Measurements from ENCODE around the gene ASPSCR1. TPM values are rescaled to one million over a fixed set of nuclear protein-coding genes. Genes with fewer than 3 reads are reported as not detected.

Gene ASPSCR1
- total and polyA plus RNA-seq, 9 of the 15 experiments (the other 6 are each of a cell fraction or from before 2014, with no cell fraction given), result 0.90 to 36.9 (median 11.6) TPM

DNA sequence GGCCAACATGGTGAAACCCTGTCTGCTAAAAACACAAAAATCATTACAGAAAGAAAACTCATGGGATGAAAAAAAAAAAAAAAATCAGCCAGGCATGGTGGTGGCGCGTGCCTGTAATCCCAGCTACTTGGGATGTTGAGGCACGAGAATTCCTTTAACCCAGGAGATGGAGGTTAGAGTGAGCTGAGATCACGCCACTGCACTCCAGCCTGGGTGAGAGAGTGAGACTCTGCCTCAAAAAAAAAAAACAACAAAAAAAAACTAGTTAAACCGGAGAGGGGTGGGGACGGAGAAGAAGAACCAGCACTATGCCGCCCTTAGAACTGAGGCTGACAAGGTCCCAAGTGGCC lies 9.1 kb upstream of the ASPSCR1 start (continued):
- TF ChIP-seq, protein P1, sequence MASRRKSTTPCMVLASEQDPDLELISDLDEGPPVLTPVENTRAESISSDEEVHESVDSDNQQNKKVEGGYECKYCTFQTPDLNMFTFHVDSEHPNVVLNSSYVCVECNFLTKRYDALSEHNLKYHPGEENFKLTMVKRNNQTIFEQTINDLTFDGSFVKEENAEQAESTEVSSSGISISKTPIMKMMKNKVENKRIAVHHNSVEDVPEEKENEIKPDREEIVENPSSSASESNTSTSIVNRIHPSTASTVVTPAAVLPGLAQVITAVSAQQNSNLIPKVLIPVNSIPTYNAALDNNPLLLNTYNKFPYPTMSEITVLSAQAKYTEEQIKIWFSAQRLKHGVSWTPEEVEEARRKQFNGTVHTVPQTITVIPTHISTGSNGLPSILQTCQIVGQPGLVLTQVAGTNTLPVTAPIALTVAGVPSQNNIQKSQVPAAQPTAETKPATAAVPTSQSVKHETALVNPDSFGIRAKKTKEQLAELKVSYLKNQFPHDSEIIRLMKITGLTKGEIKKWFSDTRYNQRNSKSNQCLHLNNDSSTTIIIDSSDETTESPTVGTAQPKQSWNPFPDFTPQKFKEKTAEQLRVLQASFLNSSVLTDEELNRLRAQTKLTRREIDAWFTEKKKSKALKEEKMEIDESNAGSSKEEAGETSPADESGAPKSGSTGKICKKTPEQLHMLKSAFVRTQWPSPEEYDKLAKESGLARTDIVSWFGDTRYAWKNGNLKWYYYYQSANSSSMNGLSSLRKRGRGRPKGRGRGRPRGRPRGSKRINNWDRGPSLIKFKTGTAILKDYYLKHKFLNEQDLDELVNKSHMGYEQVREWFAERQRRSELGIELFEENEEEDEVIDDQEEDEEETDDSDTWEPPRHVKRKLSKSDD (conservative IDR thresholded peaks at IDR 0.05; ENCODE audit: low read length), result no peak

DNA sequence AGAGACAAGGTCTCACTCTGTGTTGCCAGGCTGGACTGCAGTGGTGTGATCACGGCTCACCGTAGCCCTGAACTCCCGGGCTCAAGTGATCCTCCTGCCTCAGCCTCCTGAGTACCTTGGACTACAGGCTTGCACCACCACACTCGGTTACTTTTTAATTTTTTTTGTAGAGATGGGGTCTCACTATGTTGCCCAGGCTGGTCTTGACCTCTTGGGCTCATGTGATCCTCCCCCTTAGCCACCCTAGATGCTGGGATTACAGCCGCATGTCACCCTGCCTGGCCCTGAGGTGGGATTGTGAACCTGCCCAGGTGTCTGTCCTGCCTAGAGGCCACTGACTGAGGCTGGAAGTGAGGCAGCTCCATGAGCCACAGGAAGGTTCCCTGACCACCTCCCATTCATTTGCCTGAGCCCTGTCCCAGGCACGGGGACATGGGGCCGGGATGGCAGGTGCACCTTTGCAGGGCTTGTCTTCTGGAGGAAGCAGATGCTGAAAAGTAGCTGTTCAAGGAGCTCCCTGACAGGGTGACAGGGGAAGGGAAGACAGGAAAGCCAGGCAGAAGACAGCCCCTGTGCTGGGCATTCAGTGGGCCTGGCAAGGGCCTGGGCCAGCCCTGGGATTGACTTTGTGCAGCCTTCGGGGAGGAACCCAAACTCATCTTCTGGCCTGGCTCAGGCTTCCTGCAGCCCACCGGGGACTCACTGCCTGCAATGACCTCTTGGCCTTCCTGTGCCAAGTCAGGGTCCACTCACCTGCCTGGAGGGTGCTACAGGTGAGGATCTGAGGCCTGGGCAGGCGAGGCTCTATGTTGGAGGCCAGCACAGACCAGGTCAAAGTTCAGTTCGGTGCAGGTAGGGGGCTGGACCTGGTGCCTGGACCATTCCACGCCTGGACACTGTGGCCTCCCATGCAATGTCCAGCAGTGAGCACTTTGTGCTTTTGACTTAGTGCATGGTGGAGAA lies 8.3 kb upstream of the ASPSCR1 start:
- no peak overlapping the region for H3K27ac ChIP-seq (ENCODE audit: extremely low read depth, low read depth, low read length)
- peak overlapping the region; percentile 54; the same call in 1 of the 2 replicates for H2AFZ ChIP-seq (ENCODE audit: low read depth, low read length)
- H3K79me2 ChIP-seq (ENCODE audit: control insufficient read depth, insufficient read depth, low read length), result no peaks in the 10 kb centered on the region
- TF ChIP-seq PHB2 (IDR thresholded peaks at IDR 0.05; ENCODE audit: low read depth), result no peak
- TF ChIP-seq ZNF121 (CRISPR knock-in tag; conservative IDR thresholded peaks at IDR 0.05), result peak; percentile 76
- ATAC-seq, result no peak
- H3K36me3 ChIP-seq (ENCODE audit: control insufficient read depth, insufficient read depth, low read length), result no peaks in the 10 kb centered on the region
- no peak overlapping the region for H3K4me2 ChIP-seq (ENCODE audit: insufficient read depth, low read length)
- 73% methylated on average over 12 of the region's 12 CpGs for WGBS (ENCODE audit: insufficient coverage, low coverage, missing lambda C conversion rate)
- FAIRE-seq, result no peak
- H3K27me3 ChIP-seq (ENCODE audit: control insufficient read depth in 2 of 2, insufficient read depth in 2 of 2, low read length in 2 of 2), result no peaks in the 10 kb centered on the region
- peaks cover 9 to 43% of the 10 kb centered on the region in 2 experiments for H3K4me1 ChIP-seq (replicated peaks in 1 of 2; ENCODE audit: control insufficient read depth in 2 of 2, insufficient read depth in 2 of 2, low read length in 2 of 2)
- no TSS peak for BruUV-seq (replicated peaks)
- H4K20me1 ChIP-seq (replicated peaks; ENCODE audit: control insufficient read depth, insufficient read depth, low read length), result no peaks in the 10 kb centered on the region
- CTCF ChIA-PET (ENCODE audit: low intra/inter-chr PET ratio), result no interaction called here
- POLR2A ChIA-PET, result interaction anchor here (1.1 kb wide), 1 partner anchor 9 kb away, joined by 4 read pairs; no protein-coding TSS in a partner anchor
- H3K9me1 ChIP-seq (ENCODE audit: control insufficient read depth, insufficient read depth, low read length), result no peaks in the 10 kb centered on the region
- no peak overlapping the region for H3K4me3 ChIP-seq
- H3K9ac ChIP-seq (ENCODE audit: insufficient read depth in 1 of 2, low read depth in 2 of 2, low read length in 2 of 2), result peak overlapping the region in 1 of 2 experiments; percentile 71; a peak in 2 of 4 replicates
- no peak for DNase-seq (ENCODE audit: extremely low read depth in 1 of 4, low spot score in 3 of 4)
- H3K9me3 ChIP-seq (replicated peaks; ENCODE audit: control insufficient read depth, insufficient read depth, low read depth, low read length), result no peaks in the 10 kb centered on the region
- intact Hi-C loops (cut with micrococcal nuclease) (no loop called here), in situ Hi-C loops (cut with MboI) (no loop called here)

Measured in K562 (cell line).